ENCODE results near the gene ING4. TPM values are rescaled to one million over a fixed set of nuclear protein-coding genes. Genes with fewer than 3 reads are reported as not detected.
"Not testable (repeated sequence)": the region's sequence is repeated elsewhere in the genome, so short reads cannot be mapped to it uniquely, and the experiment has no call there.

The ING4 gene
- 10 to 100 TPM; 21.8 to 22.6 TPM for total RNA-seq

- no peaks in the 10 kb centered on the region for H3K27me3 ChIP-seq
- peaks cover 0 to 12% of the 10 kb centered on the region in 2 donors for H3K4me1 ChIP-seq
- peak; percentile 99 for DNase-seq (ENCODE audit: low spot score)
- no peaks in the 10 kb centered on the region for H3K9me3 ChIP-seq
- H3K36me3 ChIP-seq, result peaks cover 13% of the 10 kb centered on the region
- TF ChIP-seq CTCF (IDR thresholded peaks at IDR 0.05), result no peak
- H3K27ac ChIP-seq, result peak within 1 kb of the TSS; percentile 77 to 80
- peak within 1 kb of the TSS; percentile 78 to 84 for H3K4me3 ChIP-seq
These were observed at the start of gene ING4 for GRCh38 chr12:6662906-6663742. Gene ING4 (minus strand): TSS chr12:6663119. CDS start chr12:6663101, 18 bp downstream.

- TF ChIP-seq CTCF (IDR thresholded peaks at IDR 0.05), result no peak
- DNase-seq (ENCODE audit: low spot score), result no peak
- H3K9me3 ChIP-seq, result no peaks in the 10 kb centered on the region
- no peak overlapping the region for H3K4me3 ChIP-seq
- H3K36me3 ChIP-seq, result no peaks in the 10 kb centered on the region
- no peaks in the 10 kb centered on the region for H3K4me1 ChIP-seq
- H3K27ac ChIP-seq, result no peak overlapping the region
- H3K27me3 ChIP-seq, result peaks cover 0 to 2% of the 10 kb centered on the region in 2 donors
These were observed 46.1 kb upstream of the ING4 start for GRCh38 chr12:6708960-6709394.

- DNase-seq (ENCODE audit: low spot score); H3K27me3 ChIP-seq; H3K36me3 ChIP-seq: not testable (repeated sequence)
These were observed 45.4 kb upstream of the ING4 start for GRCh38 chr12:6708351-6708750.

GRCh38 chr12:6703631-6704030 is 40.7 kb upstream of the ING4 start:
- DNase-seq (ENCODE audit: low spot score), result no peak
- H3K27ac ChIP-seq, result no peak overlapping the region
- no peaks in the 10 kb centered on the region for H3K9me3 ChIP-seq
- no peaks in the 10 kb centered on the region for H3K36me3 ChIP-seq
- H3K4me3 ChIP-seq, result no peak overlapping the region
- no peak for TF ChIP-seq CTCF (IDR thresholded peaks at IDR 0.05)
- peaks cover 0 to 18% of the 10 kb centered on the region in 2 donors for H3K4me1 ChIP-seq
- H3K27me3 ChIP-seq, result peaks cover 11 to 27% of the 10 kb centered on the region in 2 donors

More at GRCh38 chr12:6708351-6708750, 45.4 kb upstream of the ING4 start:
- not testable (repeated sequence) for H3K4me3 ChIP-seq, H3K27ac ChIP-seq, H3K9me3 ChIP-seq, H3K4me1 ChIP-seq

- TF ChIP-seq CTCF (IDR thresholded peaks at IDR 0.05), result no peak
- DNase-seq (ENCODE audit: low spot score), result no peak
- Histone ChIP-seq H3K27ac (no peak overlapping the region), H3K4me3 (peak overlapping the region in 1 of 2 donors; percentile 53), H3K4me1 (peaks cover 0 to 18% of the 10 kb centered on the region in 2 donors), H3K9me3 (no peaks in the 10 kb centered on the region), H3K27me3 (peaks cover 11 to 28% of the 10 kb centered on the region in 2 donors), H3K36me3 (no peaks in the 10 kb centered on the region)
These were observed 38.3 kb upstream of the ING4 start for GRCh38 chr12:6701078-6701768.

GRCh38 chr12:6700646-6701051 is 37.7 kb upstream of the ING4 start, which contains the start of gene PIANP:
Gene PIANP (minus strand): TSS chr12:6700815. CDS start chr12:6698061, 2,754 bp downstream.
- no peak for DNase-seq (ENCODE audit: low spot score)

More at GRCh38 chr12:6700646-6701051, 37.7 kb upstream of the ING4 start, which contains the start of gene PIANP:
- no peak for TF ChIP-seq CTCF (IDR thresholded peaks at IDR 0.05)
- peak within 1 kb of the TSS; percentile 39 to 53 for H3K4me3 ChIP-seq
- H3K27me3 ChIP-seq, result peaks cover 11 to 28% of the 10 kb centered on the region in 2 donors
- H3K27ac ChIP-seq, result no peak within 1 kb of the TSS
- no peaks in the 10 kb centered on the region for H3K9me3 ChIP-seq
- no peaks in the 10 kb centered on the region for H3K36me3 ChIP-seq
- peaks cover 0 to 18% of the 10 kb centered on the region in 2 donors for H3K4me1 ChIP-seq
